Measurements from ENCODE around the gene TFB1M.
"Not testable (repeated sequence)": the region's sequence is repeated elsewhere in the genome, so short reads cannot be mapped to it uniquely, and the experiment has no call there.

Gene TFB1M

GRCh38 chr6:155232848-155233247 is 81.4 kb downstream of the TFB1M start:
- no peak for DNase-seq (ENCODE audit: low spot score)
- TF ChIP-seq CTCF (IDR thresholded peaks at IDR 0.05; ENCODE audit: extremely low read depth, missing control alignments) = no peak

- DNase-seq (ENCODE audit: low spot score) = not testable (repeated sequence)
Measured at GRCh38 chr6:155230975-155231374, 83.3 kb downstream of the TFB1M start.

- TF ChIP-seq CTCF (IDR thresholded peaks at IDR 0.05; ENCODE audit: extremely low read depth, missing control alignments) = no peak
- no peak for DNase-seq (ENCODE audit: low spot score)
Measured at GRCh38 chr6:155228546-155229166, 85.6 kb downstream of the TFB1M start.

GRCh38 chr6:155227046-155227445 is 87.2 kb downstream of the TFB1M start:
- no peak for DNase-seq (ENCODE audit: low spot score)
- TF ChIP-seq CTCF (IDR thresholded peaks at IDR 0.05; ENCODE audit: extremely low read depth, missing control alignments) = no peak

- no peak for TF ChIP-seq CTCF (IDR thresholded peaks at IDR 0.05; ENCODE audit: extremely low read depth, missing control alignments)
- no peak for DNase-seq (ENCODE audit: low spot score)
Measured at GRCh38 chr6:155224618-155225017, 89.7 kb downstream of the TFB1M start.

GRCh38 chr6:155223646-155224451 is 90.4 kb downstream of the TFB1M start:
- TF ChIP-seq CTCF (IDR thresholded peaks at IDR 0.05; ENCODE audit: extremely low read depth, missing control alignments) = no peak
- DNase-seq (ENCODE audit: low spot score) = peak; percentile 79

- no peak for TF ChIP-seq CTCF (IDR thresholded peaks at IDR 0.05; ENCODE audit: extremely low read depth, missing control alignments)
- DNase-seq (ENCODE audit: low spot score) = no peak
Measured at GRCh38 chr6:155222506-155222905, 91.8 kb downstream of the TFB1M start.

GRCh38 chr6:155221086-155221485 is 93.2 kb downstream of the TFB1M start:
- TF ChIP-seq CTCF (IDR thresholded peaks at IDR 0.05; ENCODE audit: extremely low read depth, missing control alignments) = no peak
- DNase-seq (ENCODE audit: low spot score) = no peak

Data from GM20000 (cell line).